HepG2 (cell line): ENCODE measurements around the gene OR10G6. TPM values are rescaled to one million over a fixed set of nuclear protein-coding genes. Genes with fewer than 3 reads are reported as not detected.
A peak's percentile ranks its signal among the peaks of the same experiment; 100 is the strongest.

Source experiments
- ATAC-seq: fragments of 200-7000 bp; cut with Tn5 transposase; 3 replicates; pipeline ENCODE4 v1.9.1; 2020; ENCODE audit warnings: mild to moderate bottlenecking, moderate library complexity
- BruUV-seq: library from RNA; stranded (reverse); fragments of 400-500 nt; replicated peaks from 2 replicates; lab custom pipeline; 2021; lab: Mats Ljungman, UMichigan
- CTCF ChIA-PET: fragments of 300-600 bp; formaldehyde crosslinking; extraction: SDS; loops from one replicate; lab custom pipeline; 2021; ENCODE audit warnings: low total read pairs, inconsistent platforms, low intra/inter-chr PET ratio; lab: Yijun Ruan, JAX
- POLR2A ChIA-PET: fragments of 350-600 bp; sonication (Branson Sonifier 250); formaldehyde crosslinking; loops from one replicate; lab custom pipeline; 2020; ENCODE audit warnings: antibody characterized with exemption, inconsistent platforms; lab: Yijun Ruan, JAX
- DNase-seq: peaks from one replicate; pipeline ENCODE4 v3.0.0-alpha.2; 2015; ENCODE audit warnings: low spot score
- FAIRE-seq: peaks from 3 replicates; lab custom pipeline; 2011; peaks lifted over from hg19 to GRCh38; lab: Jason Lieb, UNC
- H2AFZ ChIP-seq: one replicate; pipeline ENCODE4 v1.6.1; 2011; ENCODE audit warnings: low read length, inconsistent platforms
- H3K27ac ChIP-seq: fragments of 300-600 bp; 3 replicates; pipeline ENCODE4 v1.8.0; 2011; ENCODE audit warnings: mixed run types, mild to moderate bottlenecking, mixed read lengths, low read length, inconsistent platforms; ENCODE audit not compliant: insufficient read depth; ENCODE audit errors: extremely low read length
- H3K27me3 ChIP-seq, 2 experiments: fragments of 200-600 bp in 1 of 2; 2 replicates in 1 of 2; 3 replicates in 1 of 2; pipeline versions ENCODE4 v1.6.0 to v1.8.0; 2011; ENCODE audit warnings: low read length in 2 of 2, mild to moderate bottlenecking in 2 of 2, moderate library complexity in 2 of 2, inconsistent platforms in 1 of 2; ENCODE audit not compliant: insufficient read depth in 2 of 2, control insufficient read depth in 1 of 2
- H3K36me3 ChIP-seq, 2 experiments: fragments of 200-600 bp in 1 of 2; replicated peaks in 1 of 2; 2 replicates in 1 of 2; 3 replicates in 1 of 2; pipeline versions ENCODE4 v1.5.1 to v1.8.0; 2011; ENCODE audit warnings: low read length in 2 of 2, inconsistent platforms in 1 of 2; ENCODE audit not compliant: insufficient read depth in 2 of 2, control insufficient read depth in 1 of 2
- H3K4me1 ChIP-seq: 2 replicates; pipeline ENCODE4 v1.5.1; 2012; ENCODE audit warnings: low read length, inconsistent platforms; ENCODE audit not compliant: insufficient read depth
- H3K4me2 ChIP-seq: 2 replicates; pipeline ENCODE4 v1.6.0; 2011; ENCODE audit warnings: low read depth, low read length, inconsistent platforms
- H3K4me3 ChIP-seq, 3 experiments: fragments of 200-600 bp in 1 of 3; sonication (generic), shearing (Covaris generic) in 1 of 3; replicated peaks in 1 of 3; 2 replicates each; pipeline ENCODE4 v1.5.1; 2011 to 2016; ENCODE audit warnings: low read length in 3 of 3, inconsistent platforms in 2 of 3, low read depth in 2 of 3, mild to moderate bottlenecking in 2 of 3, control low read depth in 1 of 3, mixed read lengths in 1 of 3; ENCODE audit not compliant: insufficient read depth in 1 of 3
- H3K79me2 ChIP-seq: one replicate; pipeline ENCODE4 v1.6.1; 2011; ENCODE audit warnings: low read length, inconsistent platforms; ENCODE audit not compliant: insufficient read depth
- H3K9ac ChIP-seq: 2 replicates; pipeline ENCODE4 v1.6.0; 2011; ENCODE audit warnings: mild to moderate bottlenecking, low read depth, low read length, inconsistent platforms; ENCODE audit not compliant: insufficient read depth
- H3K9me3 ChIP-seq: 2 replicates; pipeline ENCODE4 v1.5.1; 2012; ENCODE audit warnings: mild to moderate bottlenecking, low read length
- H4K20me1 ChIP-seq: 2 replicates; pipeline ENCODE4 v1.6.0; 2011; ENCODE audit warnings: inconsistent platforms, mild to moderate bottlenecking, low read length, moderate library complexity; ENCODE audit not compliant: insufficient read depth
- KIAA2018 ChIP-seq: sonication (generic); formaldehyde crosslinking; IDR thresholded peaks from 2 replicates; pipeline ENCODE4 v1.5.0; 2020; ENCODE audit warnings: mild to moderate bottlenecking, missing genetic modification reagents, borderline replicate concordance
- ZNF263 ChIP-seq: sonication (generic); formaldehyde crosslinking; IDR thresholded peaks from 2 replicates; pipeline ENCODE4 v1.4.0; 2020; ENCODE audit warnings: missing genetic modification reagents
- WGBS: methylation state at CpG from one replicate; pipeline ENCODE4 v1.1.6; 2017; ENCODE audit warnings: low lambda C conversion rate; 5-methylcytosine and 5-hydroxymethylcytosine counted together
- in situ Hi-C: cut with HindIII; loops from 2 replicates; pipeline ENCODE4 v1.10.0; 2017; ENCODE audit warnings: low pct_unique_long_range_greater_than_20kb; ENCODE audit not compliant: extremely low pct_ligation_motif_present
- intact Hi-C: fragments of 100-400 bp; cut with micrococcal nuclease; formaldehyde crosslinking; loops from one replicate; pipeline ENCODE4 v1.10.0; 2022; ENCODE audit not compliant: unreplicated experiment
- polyA plus RNA-seq, 8 experiments: library from polyadenylated mRNA; depleted of rRNA in 3 of 8; stranded (reverse) in 7 of 8; unstranded in 1 of 8; fragments of >200 nt; fragmentation: Illumina TruSeq in 4 of 8; extraction: Trizol in 4 of 8; gene quantifications; 2 replicates each; pipeline versions ENCODE4 v1.2.1 to v1.2.3, GENCODE V29; 2011 to 2016; ENCODE audit warnings: low read depth in 4 of 8, missing spikeins in 1 of 8, mixed read lengths in 1 of 8; ENCODE audit not compliant: insufficient read depth in 1 of 8
- total RNA-seq, 5 experiments: library from RNA; depleted of rRNA; stranded (reverse); fragments of >200 nt; fragmentation: Illumina TruSeq; extraction: Trizol; gene quantifications; 2 replicates each; pipeline ENCODE4 v1.2.3, GENCODE V29; 2016; ENCODE audit warnings: low read depth in 1 of 5

The OR10G6 gene
- total and polyA plus RNA-seq, 2 of the 13 experiments (the other 11 are each of a cell fraction or from before 2014, with no cell fraction given): not detected

- ChIA-PET CTCF (no interaction called here), POLR2A (no interaction called here)
- Histone ChIP-seq H3K9me3 (no peaks in the 10 kb centered on the region), H3K79me2 (no peaks in the 10 kb centered on the region), H3K4me2 (no peak within 1 kb of the TSS), H3K4me3 (no peak within 1 kb of the TSS), H4K20me1 (no peaks in the 10 kb centered on the region), H2AFZ (no peak within 1 kb of the TSS), H3K9ac (no peak within 1 kb of the TSS), H3K27ac (no peak within 1 kb of the TSS), H3K27me3 (no peaks in the 10 kb centered on the region), H3K36me3 (no peaks in the 10 kb centered on the region), H3K4me1 (no peaks in the 10 kb centered on the region)
- BruUV-seq: no TSS peak
- in situ Hi-C loops: no loop called here
- ATAC-seq (no peak), DNase-seq (no peak), FAIRE-seq (no peak)
- WGBS: 5% methylated on average over 1 of the region's 1 CpG
- TF ChIP-seq ZNF263 (CRISPR knock-in tag) (peak; percentile 68; the same call in 1 of the 2 replicates), KIAA2018 (CRISPR knock-in tag) (no peak)
- intact Hi-C loops: no loop called here
Measured at GRCh38 chr11:124041254-124041653, 46.3 kb upstream of the OR10G6 start, which contains the start of gene OR10G7. OR10G7 (minus strand) TSS chr11:124041325; CDS start chr11:124039001, 2,324 bp downstream.
